ENCODE data around the gene DGKB. TPM values are rescaled to one million over a fixed set of nuclear protein-coding genes. Genes with fewer than 3 reads are reported as not detected.
A peak's percentile ranks its signal among the peaks of the same experiment; 100 is the strongest.

DGKB gene
- total RNA-seq, 1 experiment from 2014 or later = 1.9 TPM

DNA sequence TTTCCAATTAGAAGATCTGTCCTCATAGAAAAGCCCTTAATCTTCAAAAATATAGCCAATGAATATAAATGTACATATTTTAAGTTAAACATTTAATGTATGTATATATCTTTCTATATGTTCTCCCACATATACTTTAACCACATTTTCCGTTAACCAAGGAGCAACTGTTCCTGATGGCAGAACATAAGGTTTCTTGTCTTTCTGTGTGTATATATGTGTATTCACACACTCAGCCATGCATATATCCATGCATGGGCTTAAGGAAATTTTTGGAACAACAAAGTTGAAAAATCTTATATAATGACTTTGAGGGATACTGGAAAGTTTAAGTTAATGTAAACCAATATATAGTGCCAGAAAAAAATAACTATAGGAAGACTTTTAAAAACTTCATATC is 274.0 kb downstream of the DGKB start:
- no peak overlapping the region for H3K27ac Mint-ChIP-seq
- no peak for TF ChIP-seq ZBTB21 (CRISPR knock-in tag; IDR thresholded peaks at IDR 0.05; ENCODE audit: borderline replicate concordance)
- TF ChIP-seq NFE2L1 (CRISPR knock-in tag; IDR thresholded peaks at IDR 0.05) = no peak
- TF ChIP-seq, protein P1, sequence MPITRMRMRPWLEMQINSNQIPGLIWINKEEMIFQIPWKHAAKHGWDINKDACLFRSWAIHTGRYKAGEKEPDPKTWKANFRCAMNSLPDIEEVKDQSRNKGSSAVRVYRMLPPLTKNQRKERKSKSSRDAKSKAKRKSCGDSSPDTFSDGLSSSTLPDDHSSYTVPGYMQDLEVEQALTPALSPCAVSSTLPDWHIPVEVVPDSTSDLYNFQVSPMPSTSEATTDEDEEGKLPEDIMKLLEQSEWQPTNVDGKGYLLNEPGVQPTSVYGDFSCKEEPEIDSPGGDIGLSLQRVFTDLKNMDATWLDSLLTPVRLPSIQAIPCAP (CRISPR knock-in tag; IDR thresholded peaks at IDR 0.05) = no peak
- no peak for TF ChIP-seq TEAD1 (CRISPR knock-in tag; IDR thresholded peaks at IDR 0.05)
- TF ChIP-seq SMAD3 (CRISPR knock-in tag; IDR thresholded peaks at IDR 0.05; ENCODE audit: borderline replicate concordance) = no peak
- TF ChIP-seq, protein P2, sequence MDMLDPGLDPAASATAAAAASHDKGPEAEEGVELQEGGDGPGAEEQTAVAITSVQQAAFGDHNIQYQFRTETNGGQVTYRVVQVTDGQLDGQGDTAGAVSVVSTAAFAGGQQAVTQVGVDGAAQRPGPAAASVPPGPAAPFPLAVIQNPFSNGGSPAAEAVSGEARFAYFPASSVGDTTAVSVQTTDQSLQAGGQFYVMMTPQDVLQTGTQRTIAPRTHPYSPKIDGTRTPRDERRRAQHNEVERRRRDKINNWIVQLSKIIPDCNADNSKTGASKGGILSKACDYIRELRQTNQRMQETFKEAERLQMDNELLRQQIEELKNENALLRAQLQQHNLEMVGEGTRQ (CRISPR knock-in tag; IDR thresholded peaks at IDR 0.05) = no peak
- TF ChIP-seq, protein P3, sequence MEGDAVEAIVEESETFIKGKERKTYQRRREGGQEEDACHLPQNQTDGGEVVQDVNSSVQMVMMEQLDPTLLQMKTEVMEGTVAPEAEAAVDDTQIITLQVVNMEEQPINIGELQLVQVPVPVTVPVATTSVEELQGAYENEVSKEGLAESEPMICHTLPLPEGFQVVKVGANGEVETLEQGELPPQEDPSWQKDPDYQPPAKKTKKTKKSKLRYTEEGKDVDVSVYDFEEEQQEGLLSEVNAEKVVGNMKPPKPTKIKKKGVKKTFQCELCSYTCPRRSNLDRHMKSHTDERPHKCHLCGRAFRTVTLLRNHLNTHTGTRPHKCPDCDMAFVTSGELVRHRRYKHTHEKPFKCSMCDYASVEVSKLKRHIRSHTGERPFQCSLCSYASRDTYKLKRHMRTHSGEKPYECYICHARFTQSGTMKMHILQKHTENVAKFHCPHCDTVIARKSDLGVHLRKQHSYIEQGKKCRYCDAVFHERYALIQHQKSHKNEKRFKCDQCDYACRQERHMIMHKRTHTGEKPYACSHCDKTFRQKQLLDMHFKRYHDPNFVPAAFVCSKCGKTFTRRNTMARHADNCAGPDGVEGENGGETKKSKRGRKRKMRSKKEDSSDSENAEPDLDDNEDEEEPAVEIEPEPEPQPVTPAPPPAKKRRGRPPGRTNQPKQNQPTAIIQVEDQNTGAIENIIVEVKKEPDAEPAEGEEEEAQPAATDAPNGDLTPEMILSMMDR (IDR thresholded peaks at IDR 0.05) = no peak
- TF ChIP-seq, protein P4, sequence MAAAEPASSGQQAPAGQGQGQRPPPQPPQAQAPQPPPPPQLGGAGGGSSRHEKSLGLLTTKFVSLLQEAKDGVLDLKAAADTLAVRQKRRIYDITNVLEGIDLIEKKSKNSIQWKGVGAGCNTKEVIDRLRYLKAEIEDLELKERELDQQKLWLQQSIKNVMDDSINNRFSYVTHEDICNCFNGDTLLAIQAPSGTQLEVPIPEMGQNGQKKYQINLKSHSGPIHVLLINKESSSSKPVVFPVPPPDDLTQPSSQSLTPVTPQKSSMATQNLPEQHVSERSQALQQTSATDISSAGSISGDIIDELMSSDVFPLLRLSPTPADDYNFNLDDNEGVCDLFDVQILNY (CRISPR knock-in tag; IDR thresholded peaks at IDR 0.05) = no peak
- TF ChIP-seq, protein P5, sequence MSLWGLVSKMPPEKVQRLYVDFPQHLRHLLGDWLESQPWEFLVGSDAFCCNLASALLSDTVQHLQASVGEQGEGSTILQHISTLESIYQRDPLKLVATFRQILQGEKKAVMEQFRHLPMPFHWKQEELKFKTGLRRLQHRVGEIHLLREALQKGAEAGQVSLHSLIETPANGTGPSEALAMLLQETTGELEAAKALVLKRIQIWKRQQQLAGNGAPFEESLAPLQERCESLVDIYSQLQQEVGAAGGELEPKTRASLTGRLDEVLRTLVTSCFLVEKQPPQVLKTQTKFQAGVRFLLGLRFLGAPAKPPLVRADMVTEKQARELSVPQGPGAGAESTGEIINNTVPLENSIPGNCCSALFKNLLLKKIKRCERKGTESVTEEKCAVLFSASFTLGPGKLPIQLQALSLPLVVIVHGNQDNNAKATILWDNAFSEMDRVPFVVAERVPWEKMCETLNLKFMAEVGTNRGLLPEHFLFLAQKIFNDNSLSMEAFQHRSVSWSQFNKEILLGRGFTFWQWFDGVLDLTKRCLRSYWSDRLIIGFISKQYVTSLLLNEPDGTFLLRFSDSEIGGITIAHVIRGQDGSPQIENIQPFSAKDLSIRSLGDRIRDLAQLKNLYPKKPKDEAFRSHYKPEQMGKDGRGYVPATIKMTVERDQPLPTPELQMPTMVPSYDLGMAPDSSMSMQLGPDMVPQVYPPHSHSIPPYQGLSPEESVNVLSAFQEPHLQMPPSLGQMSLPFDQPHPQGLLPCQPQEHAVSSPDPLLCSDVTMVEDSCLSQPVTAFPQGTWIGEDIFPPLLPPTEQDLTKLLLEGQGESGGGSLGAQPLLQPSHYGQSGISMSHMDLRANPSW (CRISPR knock-in tag; conservative IDR thresholded peaks at IDR 0.05; ENCODE audit: low read depth) = no peak
- TF ChIP-seq ATF1 (CRISPR knock-in tag; IDR thresholded peaks at IDR 0.05) = no peak
- no peaks in the 10 kb centered on the region for H3K9me3 Mint-ChIP-seq
- H3K4me1 Mint-ChIP-seq = no peaks in the 10 kb centered on the region
- H3K4me3 Mint-ChIP-seq = no peak overlapping the region
- H3K27me3 Mint-ChIP-seq (ENCODE audit: low read depth) = no peaks in the 10 kb centered on the region
- CTCF ChIA-PET = no interaction called here
- POLR2A ChIA-PET = no interaction called here
- DNase-seq (ENCODE audit: low spot score) (no peak), ATAC-seq (no peak)
- H3K36me3 Mint-ChIP-seq = no peaks in the 10 kb centered on the region

DNA sequence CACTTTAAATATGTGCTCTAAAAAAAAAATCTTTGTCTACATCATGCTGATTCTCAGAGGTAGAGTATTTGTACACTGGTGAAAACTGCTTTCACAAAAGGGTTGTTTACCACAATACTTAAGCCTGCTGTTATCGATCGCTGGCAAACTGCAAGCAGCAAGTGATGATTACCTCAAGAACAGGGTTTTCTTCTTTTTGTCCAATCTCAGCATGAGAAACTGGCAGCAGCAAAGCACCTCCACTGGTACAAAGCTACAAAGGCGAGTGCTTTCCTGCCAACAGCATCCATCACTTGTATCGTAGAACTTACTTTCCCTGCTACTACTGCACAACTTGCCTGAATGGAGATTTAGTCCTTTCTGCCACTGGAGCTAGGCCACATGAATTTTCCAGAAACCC is 276.5 kb downstream of the DGKB start:
- ChIA-PET CTCF (no interaction called here), POLR2A (no interaction called here)
- TF ChIP-seq ZNF317 (CRISPR knock-in tag; IDR thresholded peaks at IDR 0.05; ENCODE audit: borderline replicate concordance, low read depth) (no peak), RORB (CRISPR knock-in tag; IDR thresholded peaks at IDR 0.05) (no peak), PRRX2 (CRISPR knock-in tag; IDR thresholded peaks at IDR 0.05) (no peak), NFE2L1 (CRISPR knock-in tag; IDR thresholded peaks at IDR 0.05) (no peak), KAT7 (CRISPR knock-in tag; IDR thresholded peaks at IDR 0.05; ENCODE audit: borderline replicate concordance) (no peak), ZNF219 (CRISPR knock-in tag; IDR thresholded peaks at IDR 0.05; ENCODE audit: borderline replicate concordance) (no peak), GTF2I (CRISPR knock-in tag; conservative IDR thresholded peaks at IDR 0.05) (no peak), MXD4 (CRISPR knock-in tag; IDR thresholded peaks at IDR 0.05; ENCODE audit: borderline replicate concordance) (no peak), SP1 (CRISPR knock-in tag; conservative IDR thresholded peaks at IDR 0.05) (no peak)
- TF ChIP-seq, protein P6, sequence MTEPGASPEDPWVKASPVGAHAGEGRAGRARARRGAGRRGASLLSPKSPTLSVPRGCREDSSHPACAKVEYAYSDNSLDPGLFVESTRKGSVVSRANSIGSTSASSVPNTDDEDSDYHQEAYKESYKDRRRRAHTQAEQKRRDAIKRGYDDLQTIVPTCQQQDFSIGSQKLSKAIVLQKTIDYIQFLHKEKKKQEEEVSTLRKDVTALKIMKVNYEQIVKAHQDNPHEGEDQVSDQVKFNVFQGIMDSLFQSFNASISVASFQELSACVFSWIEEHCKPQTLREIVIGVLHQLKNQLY (CRISPR knock-in tag; IDR thresholded peaks at IDR 0.05) = no peak
- TF ChIP-seq, protein P7, sequence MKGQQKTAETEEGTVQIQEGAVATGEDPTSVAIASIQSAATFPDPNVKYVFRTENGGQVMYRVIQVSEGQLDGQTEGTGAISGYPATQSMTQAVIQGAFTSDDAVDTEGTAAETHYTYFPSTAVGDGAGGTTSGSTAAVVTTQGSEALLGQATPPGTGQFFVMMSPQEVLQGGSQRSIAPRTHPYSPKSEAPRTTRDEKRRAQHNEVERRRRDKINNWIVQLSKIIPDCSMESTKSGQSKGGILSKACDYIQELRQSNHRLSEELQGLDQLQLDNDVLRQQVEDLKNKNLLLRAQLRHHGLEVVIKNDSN (CRISPR knock-in tag; IDR thresholded peaks at IDR 0.05) = no peak
- TF ChIP-seq, protein P3 (IDR thresholded peaks at IDR 0.05) = no peak
- H3K27me3 Mint-ChIP-seq (ENCODE audit: low read depth) = no peaks in the 10 kb centered on the region
- H3K4me3 Mint-ChIP-seq = no peak overlapping the region
- no peaks in the 10 kb centered on the region for H3K36me3 Mint-ChIP-seq
- ATAC-seq (peak; percentile 34; the same call in 1 of the 2 replicates), DNase-seq (ENCODE audit: low spot score) (no peak)
- no peaks in the 10 kb centered on the region for H3K4me1 Mint-ChIP-seq
- H3K9me3 Mint-ChIP-seq = no peaks in the 10 kb centered on the region
- H3K27ac Mint-ChIP-seq = no peak overlapping the region
